Urinary bladder (tissue), 4 donors: ENCODE results near the gene RAX. TPM values are rescaled to one million over a fixed set of nuclear protein-coding genes. Genes with fewer than 3 reads are reported as not detected.

ENCODE experiments used
- DNase-seq: peaks from one replicate; pipeline ENCODE4 v3.0.0-alpha.2; 2015; ENCODE audit errors: extremely low spot score
- H3K27ac ChIP-seq: one replicate; pipeline ENCODE4 v1.5.1; 2013; ENCODE audit warnings: low read depth, mild to moderate bottlenecking, moderate library complexity
- H3K36me3 ChIP-seq: one replicate; pipeline ENCODE4 v1.6.1; 2013; ENCODE audit warnings: mild to moderate bottlenecking, moderate library complexity; ENCODE audit not compliant: insufficient read depth
- H3K4me1 ChIP-seq: one replicate; pipeline ENCODE4 v1.6.1; 2013; ENCODE audit warnings: mild to moderate bottlenecking, moderate library complexity; ENCODE audit not compliant: insufficient read depth
- H3K4me3 ChIP-seq: one replicate; pipeline ENCODE4 v1.5.1; 2013; ENCODE audit warnings: low read depth, low read length
- WGBS: extraction: QIAGEN DNeasy Blood & Tissue Kit; methylation state at CpG from one replicate; pipeline ENCODE4 v1.1.7; 2013; 5-methylcytosine and 5-hydroxymethylcytosine counted together
- polyA plus RNA-seq: library from polyadenylated mRNA; stranded (reverse); fragments of 200-250 nt; gene quantifications from one replicate; pipeline ENCODE4 v1.2.3, GENCODE V29; 2013
- total RNA-seq: library from RNA; depleted of rRNA; stranded (reverse); fragments of >200 nt; gene quantifications from one replicate; pipeline ENCODE4 v1.2.3, GENCODE V29; 2014
- donor health status: healthy with polysubstance abuse.
- donor health status: healthy.

Gene RAX
- total and polyA plus RNA-seq, 2 donors: not detected

DNA sequence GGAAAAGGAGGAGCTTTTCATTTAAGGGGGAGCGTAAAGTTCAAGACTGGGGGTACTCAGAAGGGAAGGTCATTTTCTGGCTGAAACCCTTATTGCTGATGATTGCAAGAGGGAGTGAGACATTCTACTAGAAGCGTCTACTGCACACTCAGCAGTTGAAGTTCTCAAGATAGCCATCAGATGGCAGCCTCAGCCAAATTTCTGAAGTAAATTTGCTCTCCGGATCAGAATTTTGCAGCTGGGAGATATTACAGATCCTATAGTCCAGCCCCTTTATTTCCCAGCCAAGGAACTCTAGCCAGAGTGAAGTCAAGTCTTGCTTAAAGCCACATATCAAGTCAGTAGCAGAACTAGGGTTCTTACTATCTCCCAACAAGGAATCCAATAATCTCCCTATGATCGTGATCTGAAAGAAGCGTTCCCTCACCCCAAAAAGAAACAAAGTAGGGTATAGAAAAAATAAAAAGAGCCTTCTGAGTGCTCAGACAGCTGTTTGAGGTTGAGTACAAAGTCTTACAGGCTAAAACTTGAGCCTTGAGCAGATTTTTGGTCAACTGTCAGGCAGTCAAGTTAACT, 24.0 kb downstream of the RAX start:
- Histone ChIP-seq H3K27ac (no peak overlapping the region), H3K36me3 (no peaks in the 10 kb centered on the region), H3K4me3 (no peak overlapping the region), H3K4me1 (no peaks in the 10 kb centered on the region)
- peak; percentile 71 for DNase-seq
- 16% methylated on average over 5 of the region's 5 CpGs for WGBS

DNA sequence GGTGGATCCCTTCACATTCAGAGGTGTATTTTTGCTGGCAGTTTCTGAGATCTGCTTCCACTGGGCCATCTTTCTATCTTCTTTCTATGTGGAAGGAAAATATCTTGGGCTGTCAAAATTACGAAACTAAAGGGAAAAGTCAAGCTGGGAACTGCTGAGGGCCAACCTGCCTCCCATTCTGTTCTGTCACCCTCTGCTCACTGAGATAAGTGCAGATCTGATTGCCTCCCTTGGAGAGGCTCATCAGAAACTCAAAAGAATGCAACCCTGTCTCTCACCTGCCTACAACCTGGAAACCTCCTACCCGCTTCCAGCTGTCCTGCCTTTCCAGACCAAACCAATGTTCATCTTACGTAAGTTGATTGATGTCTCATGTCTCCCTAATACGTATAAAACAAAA, 26.5 kb downstream of the RAX start:
- H3K4me1 ChIP-seq: no peaks in the 10 kb centered on the region
- 45% methylated on average over 4 of the region's 4 CpGs for WGBS

DNA sequence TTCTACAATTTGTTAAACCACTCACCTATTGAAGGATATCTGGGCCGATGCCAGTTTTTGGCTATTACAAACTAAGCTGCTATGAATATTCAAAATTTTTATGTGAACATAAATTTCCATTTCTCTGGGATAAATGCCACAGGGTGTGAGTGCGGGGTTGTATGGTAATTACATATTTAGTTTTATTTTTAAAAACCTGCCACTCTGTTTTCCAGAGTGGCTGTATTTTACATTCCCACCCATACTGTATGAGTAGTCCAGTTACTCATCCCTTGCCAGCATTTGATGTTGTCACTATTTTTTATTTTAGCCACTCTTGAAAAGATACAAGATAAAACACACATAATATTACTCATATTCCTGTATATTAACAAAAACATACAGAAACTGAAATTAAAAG, 30.3 kb downstream of the RAX start:
- Histone ChIP-seq H3K4me3 (no peak overlapping the region), H3K27ac (no peak overlapping the region), H3K36me3 (no peaks in the 10 kb centered on the region), H3K4me1 (no peaks in the 10 kb centered on the region)
- no peak for DNase-seq
- 93% methylated on average over 2 of the region's 2 CpGs for WGBS

More for the DNA sequence above, 26.5 kb downstream of the RAX start:
- Histone ChIP-seq H3K27ac (no peak overlapping the region), H3K36me3 (no peaks in the 10 kb centered on the region), H3K4me3 (no peak overlapping the region)
- DNase-seq: no peak

DNA sequence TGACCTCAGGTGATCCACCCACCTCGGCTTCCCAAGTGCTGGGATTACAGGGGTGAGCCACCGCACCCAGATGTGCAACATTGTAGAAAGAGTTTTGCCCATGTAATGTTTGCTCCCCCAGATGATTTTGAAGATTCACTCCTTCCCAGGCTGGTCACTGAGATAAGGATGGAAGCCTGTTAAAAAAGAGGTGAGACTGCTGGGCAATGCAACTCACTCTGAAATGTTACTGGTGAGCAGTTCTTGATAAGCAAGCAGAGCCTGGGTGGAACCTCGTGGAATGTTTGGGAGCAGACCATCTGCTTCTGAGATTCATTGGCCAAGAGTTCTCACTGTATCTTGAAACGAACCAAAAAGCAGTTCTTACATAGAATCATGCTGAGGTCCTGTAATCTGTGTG, 33.6 kb downstream of the RAX start:
- H3K36me3 ChIP-seq: no peaks in the 10 kb centered on the region
- 61% methylated on average over 4 of the region's 4 CpGs for WGBS
- H3K27ac ChIP-seq: no peak overlapping the region
- no peak overlapping the region for H3K4me3 ChIP-seq
- no peak for DNase-seq
- H3K4me1 ChIP-seq: no peaks in the 10 kb centered on the region

DNA sequence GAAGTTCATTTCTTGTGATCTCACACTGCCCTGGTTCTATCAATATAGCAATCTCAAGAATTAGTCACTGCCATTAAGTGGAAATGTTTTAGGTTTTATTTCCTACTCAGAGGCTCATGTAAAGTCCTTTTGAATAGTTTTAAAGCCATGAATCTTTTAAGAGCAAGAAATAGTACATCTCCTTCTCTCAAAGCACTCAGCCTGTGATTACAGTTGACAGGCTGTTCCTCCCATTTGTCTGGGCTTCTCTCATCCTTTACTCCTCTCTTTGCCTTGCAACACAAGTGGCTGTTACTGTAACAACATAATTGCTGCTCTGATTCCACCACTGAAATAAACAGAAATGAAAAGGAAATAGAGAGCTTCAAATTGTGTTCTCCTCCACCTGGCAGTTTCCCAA, 34.9 kb downstream of the RAX start:
- no peaks in the 10 kb centered on the region for H3K36me3 ChIP-seq
- DNase-seq: peak; percentile 31
- H3K4me3 ChIP-seq: no peak overlapping the region
- H3K4me1 ChIP-seq: no peaks in the 10 kb centered on the region
- no peak overlapping the region for H3K27ac ChIP-seq

DNA sequence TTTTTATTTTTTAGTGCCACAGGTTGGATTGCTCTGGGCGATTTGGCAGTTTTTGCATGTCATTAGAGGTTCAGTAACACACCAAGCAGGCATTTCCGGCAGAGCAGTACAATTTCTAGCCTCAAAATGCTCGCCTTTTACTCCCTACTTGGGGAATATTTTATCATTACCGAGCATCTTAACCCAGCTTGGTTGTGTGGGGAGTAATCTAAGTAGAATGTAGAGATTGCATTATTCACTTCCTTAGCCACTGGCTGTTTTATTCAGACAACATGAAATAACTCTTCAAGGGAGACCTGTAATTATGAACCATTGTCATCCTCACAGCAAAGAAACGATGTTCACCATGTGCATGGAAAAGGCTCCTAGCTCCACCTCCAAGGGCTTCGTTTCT, 40.2 kb downstream of the RAX start:
- Histone ChIP-seq H3K36me3 (no peaks in the 10 kb centered on the region), H3K27ac (no peak overlapping the region), H3K4me3 (no peak overlapping the region), H3K4me1 (no peaks in the 10 kb centered on the region)
- 86% methylated on average over 6 of the region's 6 CpGs for WGBS
- DNase-seq: no peak

DNA sequence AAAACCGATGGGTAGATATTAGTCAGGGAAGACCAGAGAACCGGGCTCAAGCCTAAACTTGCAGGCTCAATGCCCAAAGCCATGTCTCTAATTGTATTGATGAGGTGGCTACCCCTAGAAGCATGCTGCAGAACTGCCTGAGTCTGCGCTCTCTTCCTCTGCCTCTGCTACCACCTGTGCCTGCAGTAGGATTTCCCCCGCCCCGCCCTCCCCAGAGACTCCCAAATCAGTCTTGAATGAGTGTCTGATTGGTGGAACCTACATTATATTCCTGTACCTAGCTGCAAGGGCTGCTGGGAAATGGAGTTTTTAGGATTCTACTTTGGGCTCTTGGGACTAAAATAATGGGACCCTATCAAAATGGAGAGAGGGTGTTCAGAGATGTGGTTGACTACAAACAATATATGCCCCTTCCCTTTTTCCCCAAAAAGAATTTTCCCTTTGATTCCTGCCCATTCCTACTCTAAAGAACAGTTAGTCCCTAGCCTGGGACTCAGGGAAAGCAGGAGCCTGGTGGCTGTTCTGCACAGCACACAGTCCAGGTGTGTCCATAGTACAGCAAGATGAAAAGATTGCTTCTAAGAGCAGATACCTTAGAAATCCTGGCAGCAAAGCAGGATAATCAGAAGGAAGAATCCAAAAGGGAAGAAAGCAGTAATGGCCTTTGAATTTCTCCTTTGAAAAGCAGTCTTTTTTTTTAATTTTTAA, 40.8 kb downstream of the RAX start:
- Histone ChIP-seq H3K4me3 (no peak overlapping the region), H3K27ac (no peak overlapping the region), H3K4me1 (no peaks in the 10 kb centered on the region), H3K36me3 (no peaks in the 10 kb centered on the region)
- WGBS: 78% methylated on average over 5 of the region's 5 CpGs
- no peak for DNase-seq

DNA sequence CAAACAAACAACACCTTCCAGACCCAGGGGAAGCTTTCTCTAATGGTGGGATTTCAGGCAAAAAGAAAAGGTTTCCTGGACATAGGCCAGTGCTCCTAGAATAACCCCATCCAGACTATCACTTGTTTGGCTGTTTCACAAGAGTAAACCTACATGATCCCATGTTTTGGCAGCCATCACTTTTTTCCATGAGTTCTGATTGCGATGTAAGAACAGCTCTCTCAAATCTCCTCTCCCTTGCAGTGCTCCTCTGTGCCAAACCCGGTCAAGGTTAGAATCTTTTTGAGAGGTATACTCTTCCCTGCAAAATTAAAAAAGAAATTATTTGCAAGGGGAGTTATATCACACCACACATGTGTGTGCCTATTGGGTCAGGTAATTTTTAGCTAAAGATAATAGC, 41.4 kb downstream of the RAX start:
- Histone ChIP-seq H3K36me3 (no peaks in the 10 kb centered on the region), H3K4me1 (no peaks in the 10 kb centered on the region), H3K27ac (no peak overlapping the region), H3K4me3 (no peak overlapping the region)
- DNase-seq: no peak
- 65% methylated on average over 2 of the region's 2 CpGs for WGBS

DNA sequence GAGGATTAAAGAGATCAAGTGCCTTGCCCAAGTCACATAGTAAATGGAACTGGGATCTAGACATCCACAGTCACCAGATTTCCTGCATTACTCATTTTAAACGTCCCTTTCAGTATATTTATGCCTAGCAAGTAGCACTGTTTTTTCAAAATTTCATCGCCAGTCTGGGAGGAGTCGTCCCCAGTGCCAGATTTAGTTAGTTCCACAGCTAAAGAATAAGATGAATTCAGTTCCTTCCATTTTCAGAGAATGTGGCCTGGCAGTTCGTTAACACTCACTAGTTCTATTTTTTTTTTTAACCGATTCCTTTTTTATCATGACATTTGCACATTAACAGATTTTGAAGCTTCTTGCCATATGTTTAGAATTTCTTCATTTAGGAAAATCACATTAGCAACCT, 42.1 kb downstream of the RAX start:
- H3K36me3 ChIP-seq: no peaks in the 10 kb centered on the region
- H3K4me1 ChIP-seq: no peaks in the 10 kb centered on the region
- H3K27ac ChIP-seq: no peak overlapping the region
- 62% methylated on average over 5 of the region's 5 CpGs for WGBS
- no peak for DNase-seq
- H3K4me3 ChIP-seq: no peak overlapping the region

DNA sequence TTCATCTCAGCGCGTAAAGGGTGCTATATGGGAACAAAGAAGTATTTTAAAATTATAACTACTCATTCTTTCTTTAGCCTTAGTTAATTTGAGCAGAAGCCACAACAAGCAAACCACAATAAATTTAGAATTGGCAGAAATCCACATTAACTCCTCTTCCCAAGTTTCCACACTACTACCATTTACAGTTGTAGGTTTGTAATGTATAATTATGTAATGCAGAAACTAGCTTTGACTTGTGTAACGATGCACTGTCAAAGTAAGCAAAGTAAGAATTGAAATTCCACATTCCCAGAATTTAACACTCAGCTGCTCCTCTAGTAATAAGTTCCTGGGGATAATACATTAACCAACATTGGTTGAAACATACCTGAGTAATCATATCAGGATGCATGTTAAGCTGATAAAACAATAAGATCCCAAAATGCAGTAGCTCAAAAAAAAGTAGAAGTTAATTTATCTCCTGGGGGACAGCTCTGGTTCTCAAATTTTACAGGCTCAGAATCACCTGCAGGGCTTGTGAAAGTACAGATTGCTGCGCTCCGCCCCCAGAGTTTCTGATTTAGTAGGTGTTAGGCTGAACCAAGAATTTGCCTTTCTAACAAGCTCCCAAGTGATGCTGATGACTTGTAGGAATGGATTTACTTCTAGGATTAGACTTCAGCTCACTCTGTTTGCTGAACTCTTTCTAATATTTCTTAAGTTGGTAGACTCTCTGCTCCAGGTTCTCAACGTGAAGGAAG, 43.4 kb downstream of the RAX start:
- Histone ChIP-seq H3K4me3 (no peak overlapping the region), H3K4me1 (no peaks in the 10 kb centered on the region), H3K27ac (no peak overlapping the region), H3K36me3 (no peaks in the 10 kb centered on the region)
- 65% methylated on average over 6 of the region's 6 CpGs for WGBS
- no peak for DNase-seq

DNA sequence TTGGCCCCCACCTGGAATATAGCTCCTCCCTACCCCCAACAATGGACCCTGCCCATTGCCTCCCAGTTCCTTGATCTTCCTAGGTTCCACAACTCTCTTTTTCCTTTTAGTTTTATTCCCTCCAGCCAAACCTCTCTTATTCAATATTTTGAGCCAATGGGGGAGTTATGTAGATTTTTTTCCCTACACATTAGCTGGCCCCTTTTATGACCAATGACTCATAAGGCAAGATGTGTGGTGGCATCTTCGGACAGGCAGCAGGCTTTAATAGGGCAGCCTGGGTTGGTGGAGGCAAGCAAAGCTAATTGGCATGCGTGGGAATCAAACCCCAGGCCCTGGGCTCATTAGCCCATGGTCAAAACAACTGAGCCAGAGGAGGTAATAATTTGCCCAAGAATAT, 44.1 kb downstream of the RAX start:
- DNase-seq: no peak
- 92% methylated on average over 2 of the region's 2 CpGs for WGBS

DNA sequence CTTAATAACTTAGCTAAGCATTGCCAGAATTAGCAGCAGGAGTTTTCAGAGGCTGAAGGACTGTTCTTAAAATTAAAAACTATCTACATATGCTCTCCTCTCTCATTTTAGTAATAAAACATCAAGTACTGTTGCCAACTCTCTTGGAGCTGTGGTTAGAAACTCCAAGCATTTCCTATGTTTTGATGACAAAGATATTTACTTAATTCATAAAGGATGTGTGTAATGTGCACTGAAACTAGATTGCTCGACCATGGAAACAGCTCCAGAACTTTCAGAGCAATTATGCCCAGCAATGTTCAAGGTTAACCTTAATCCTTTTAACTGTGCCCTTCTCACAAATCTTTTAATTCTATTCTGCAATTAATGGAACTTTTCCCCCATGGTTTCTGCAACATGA, 44.9 kb downstream of the RAX start:
- Histone ChIP-seq H3K36me3 (no peaks in the 10 kb centered on the region), H3K4me3 (no peak overlapping the region), H3K27ac (no peak overlapping the region), H3K4me1 (no peaks in the 10 kb centered on the region)
- no peak for DNase-seq
- 31% methylated on average over 1 of the region's 1 CpG for whole genome bisulfite sequencing

More for the DNA sequence above, 44.1 kb downstream of the RAX start:
- no peaks in the 10 kb centered on the region for H3K36me3 ChIP-seq
- H3K4me3 ChIP-seq: no peak overlapping the region
- H3K4me1 ChIP-seq: no peaks in the 10 kb centered on the region
- H3K27ac ChIP-seq: no peak overlapping the region

DNA sequence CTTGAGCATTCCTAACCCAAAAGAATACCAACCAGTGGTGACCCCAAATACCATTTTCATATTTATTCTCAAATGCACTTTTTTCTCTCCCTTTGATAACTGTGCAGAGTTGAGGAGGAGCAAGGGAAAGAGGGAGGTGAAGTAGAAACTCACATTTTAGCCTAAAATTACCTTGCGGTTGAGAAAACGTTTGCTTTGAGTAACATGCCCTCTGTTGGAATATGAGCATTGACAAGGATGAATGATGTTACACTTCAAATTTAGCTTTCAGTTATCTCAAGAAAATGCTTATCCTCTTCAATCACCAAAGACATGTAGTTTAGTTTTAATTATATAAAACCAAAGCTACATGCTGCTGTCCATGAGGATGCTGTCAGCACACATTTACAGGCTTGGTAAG, 50.9 kb downstream of the RAX start:
- 78% methylated on average over 2 of the region's 2 CpGs for WGBS
- Histone ChIP-seq H3K4me1 (no peaks in the 10 kb centered on the region), H3K4me3 (no peak overlapping the region), H3K36me3 (no peaks in the 10 kb centered on the region), H3K27ac (no peak overlapping the region)
- DNase-seq: no peak
